HG02943 (cell line): Measurements from ENCODE around the gene GRK6.
A peak's percentile ranks its signal among the peaks of the same experiment; 100 is the strongest.

Experiments
- ATAC-seq: cut with Tn5 transposase; IDR thresholded peaks from one replicate; pipeline ENCODE4 v1.9.1; 2021; ENCODE audit warnings: mild to moderate bottlenecking, low read depth, moderate library complexity; ENCODE audit not compliant: unreplicated experiment

Gene GRK6

DNA sequence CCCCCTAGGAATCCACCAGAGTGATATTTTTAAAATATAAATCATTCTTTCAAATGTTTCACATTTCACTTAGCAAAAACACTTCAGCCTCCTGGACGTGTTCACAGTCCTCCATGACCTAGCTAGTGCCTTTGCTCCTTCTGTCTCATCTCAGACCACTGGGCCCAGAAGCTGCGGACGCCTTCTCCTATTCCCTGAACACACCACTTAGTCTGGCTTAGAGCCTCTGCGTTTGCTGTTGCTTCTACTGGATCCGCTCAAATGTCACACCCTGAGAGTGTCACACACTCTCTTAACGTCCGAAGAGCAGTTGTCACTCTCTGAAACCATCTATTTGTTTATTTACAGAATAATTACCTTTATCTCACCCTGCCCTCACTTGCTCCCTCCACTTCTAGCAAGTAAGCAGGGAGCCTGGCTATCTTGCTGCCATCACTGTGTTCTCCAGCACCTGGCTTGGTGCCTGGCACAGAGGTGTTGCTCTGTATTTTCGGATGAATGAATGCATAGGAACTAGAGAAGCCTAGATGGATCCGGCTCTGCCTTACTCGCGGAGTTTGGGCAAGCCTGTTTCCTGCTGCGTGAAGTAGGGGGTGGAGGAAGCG lies 1.2 kb upstream of the GRK6 start:
- ATAC-seq: no peak

DNA sequence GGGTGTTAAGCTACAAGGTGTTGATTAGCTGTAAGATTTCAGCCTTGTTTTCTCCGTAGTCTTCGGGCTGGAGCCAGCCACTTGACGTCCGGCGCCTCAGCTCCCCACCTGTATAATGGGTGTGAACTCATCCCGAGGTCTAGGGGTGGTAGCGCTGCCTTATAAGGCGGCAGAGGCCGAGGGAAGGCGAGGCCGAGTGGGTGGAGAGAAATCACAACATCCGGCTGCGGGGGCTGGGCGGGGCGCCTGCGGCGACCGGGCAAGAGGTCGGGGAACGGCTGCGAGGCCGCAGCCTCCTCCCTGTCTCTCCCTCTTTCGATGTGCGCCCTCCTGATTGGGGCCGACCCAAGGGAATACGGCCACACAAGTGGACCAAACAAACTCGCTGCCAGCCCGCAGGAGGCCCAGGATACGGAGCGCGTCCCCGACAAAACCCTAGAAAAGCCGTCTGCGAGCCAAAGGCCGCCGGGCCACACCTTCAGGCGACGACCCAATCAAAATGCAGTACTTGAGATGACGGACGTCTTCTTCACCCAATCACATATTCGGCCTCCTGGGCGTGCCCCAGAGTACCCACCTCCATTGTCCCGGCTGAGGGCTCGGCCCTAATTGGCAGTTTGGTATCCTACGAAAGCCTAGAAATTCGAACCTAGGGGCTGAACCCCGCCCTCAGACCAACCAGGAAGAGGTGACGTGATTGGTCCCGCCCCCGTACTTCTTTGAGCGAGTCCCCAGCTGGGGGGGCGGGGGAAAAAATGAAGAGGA lies 493 bp upstream of the GRK6 start:
- peak; percentile 77 for ATAC-seq

DNA sequence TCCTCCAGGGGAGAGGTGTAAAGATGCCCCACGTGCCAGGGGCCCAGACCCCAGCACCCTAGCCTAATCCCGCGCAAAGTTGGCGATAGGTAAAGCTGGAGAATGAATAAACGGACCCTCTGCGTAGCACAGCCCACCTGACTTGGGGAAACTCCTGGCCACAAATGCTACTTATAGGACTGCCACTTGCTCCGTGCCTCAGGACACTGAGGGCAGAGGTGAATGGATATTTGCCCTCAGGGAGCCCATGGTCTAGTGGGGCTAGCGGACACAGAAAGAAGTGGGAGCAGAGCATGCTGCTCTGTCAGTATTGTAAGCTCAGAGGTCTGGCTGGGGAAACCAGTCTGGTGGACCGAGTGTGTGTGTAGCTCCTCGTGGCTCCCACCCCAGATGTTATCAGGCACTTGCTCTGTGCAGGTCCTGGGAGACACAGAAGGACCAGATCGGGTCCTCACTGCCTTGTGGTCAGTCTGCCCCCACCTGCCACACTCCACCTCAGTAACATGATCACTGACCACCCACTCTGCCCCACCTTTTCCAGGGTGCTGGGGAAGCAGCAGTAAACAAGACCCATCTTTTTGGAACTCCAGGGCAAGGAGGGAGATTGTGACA lies 841 bp downstream of the GRK6 start:
- ATAC-seq: no peak

DNA sequence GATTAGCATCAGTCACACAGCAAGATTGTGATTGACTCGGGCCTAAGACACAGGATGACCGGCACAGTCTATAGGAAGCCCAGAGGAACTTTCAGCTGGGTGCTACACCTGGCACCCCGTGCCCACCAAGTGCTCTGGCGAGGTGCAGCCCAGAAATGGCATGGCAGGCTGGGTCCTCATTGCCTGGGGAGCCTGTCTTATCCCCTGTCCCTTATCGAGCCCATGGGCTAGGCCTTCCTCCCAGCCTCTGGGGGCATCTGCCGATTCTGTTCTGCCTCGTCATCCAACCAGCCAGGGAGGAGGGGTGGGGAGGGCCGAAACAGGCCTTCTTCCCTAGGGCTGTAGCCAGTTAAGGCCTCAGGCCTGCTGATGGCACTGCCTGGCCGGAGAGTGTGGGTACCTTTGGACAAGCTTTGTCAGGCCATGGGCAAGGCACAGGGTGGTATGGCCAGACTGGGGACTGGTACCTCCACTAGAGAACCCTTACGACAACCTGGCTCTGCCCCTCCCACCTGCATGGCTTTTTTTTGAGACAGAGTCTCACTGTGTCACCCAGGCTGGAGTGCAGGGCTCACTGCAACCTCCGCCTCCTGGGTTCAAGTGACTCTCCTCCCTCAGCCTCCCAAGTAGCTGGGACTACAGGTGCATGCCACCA lies 1.6 kb downstream of the GRK6 start:
- no peak for ATAC-seq

DNA sequence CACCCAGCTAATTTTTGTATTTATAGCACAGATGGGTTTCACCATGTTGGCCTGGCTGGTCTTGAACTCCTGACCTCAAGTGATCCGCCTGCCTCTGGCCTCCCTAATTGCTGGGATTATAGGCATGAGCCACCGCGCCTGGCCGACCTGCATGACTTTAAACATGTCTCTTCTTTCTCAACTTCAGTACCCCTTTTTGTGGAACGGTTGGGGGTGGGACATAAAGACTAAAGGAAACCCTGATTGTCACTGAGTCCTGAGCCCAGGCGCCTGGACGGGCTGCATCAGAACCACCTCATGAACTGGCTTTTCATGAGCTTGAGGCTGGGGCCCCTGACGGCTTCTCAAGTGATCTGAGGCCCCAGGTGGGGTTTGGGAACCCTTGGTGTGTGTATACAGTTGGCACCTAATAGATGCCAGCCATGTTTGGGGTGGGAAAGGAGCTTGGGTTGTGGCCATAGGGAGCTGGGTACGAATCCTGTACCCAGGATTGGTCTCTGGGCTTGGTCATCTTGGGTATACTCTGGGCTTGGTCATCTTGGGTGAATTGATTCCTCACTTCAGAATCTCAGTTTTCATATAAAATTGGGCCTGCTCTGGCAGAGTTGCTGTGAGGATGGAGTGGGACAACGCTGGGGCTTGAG lies 2.2 kb downstream of the GRK6 start:
- ATAC-seq: no peak

DNA sequence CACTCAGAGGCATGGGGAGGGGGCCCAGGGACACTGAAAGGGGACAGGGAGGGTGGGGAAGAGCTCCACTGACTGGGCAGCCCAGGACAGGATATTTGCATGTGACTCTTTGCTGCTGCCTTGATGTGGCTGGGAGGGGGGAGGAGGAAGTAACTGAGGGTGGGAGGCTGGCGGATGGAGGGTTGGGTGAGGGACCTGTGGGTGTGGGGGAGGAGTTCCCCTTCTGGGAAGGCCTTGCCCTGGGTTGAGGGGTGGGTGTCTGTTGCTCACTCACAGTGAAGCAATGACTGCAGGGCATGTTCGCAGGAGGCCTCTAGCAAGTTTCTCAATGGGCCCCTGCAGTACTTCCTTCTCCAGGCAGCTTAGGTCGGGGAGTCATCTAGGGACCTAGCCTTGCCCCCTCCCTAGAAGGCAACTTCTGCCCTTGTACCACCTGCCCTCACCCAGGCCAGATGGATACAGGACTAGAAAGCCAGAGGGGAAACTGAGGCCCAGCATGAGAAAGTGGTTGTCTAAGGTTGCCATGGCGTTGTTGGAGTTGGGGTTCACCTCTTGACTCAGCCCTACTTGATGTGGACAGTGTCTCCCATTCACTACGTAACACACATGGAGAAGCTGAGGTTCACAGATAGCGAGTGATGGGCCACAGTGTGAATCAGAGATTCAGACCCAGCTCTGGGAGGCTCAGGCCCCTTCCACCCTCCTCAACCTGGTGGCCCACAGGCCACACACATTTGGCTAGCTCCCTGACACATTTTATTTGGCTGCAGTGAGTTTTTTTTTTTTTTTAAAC lies 3.0 kb downstream of the GRK6 start:
- no peak for ATAC-seq

DNA sequence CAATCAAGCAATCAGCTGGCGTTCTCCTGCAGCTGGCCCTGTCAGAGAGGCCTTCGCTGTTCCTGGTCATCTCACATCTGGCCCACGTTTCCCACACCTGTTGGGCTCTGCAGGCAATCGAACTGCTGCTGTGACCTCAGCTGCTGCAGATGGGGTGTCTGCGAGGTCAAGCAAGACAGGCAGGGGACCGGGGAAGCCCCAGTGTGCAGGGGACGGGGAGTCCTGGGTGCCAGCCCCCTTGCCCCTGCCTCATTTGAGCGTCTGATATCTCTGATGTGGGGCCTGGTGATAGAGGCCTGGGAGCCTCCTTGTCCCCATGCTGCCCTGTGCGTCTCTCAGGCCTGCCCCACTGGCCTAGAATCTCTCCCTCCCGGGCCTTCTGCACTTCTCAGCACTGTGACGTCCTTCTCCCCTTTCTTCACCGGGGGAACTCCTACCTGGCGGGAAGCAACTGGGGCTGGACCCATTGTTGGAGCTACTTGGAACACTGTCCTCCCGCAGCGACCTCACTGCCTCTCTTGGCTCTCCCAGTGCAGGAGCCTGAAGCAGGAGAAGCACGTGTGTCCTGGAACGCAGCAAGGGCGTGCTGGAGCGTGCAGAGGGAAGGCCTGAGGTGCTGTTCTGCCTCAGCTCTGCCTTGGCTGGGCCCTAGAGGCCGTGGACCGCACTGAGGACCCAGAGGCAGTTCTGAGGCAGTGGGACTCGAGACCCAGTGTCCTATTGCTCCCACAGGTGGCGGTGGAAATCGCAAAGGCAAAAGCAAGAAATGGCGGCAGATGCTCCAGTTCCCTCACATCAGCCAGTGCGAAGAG lies 3.9 kb downstream of the GRK6 start:
- no peak for ATAC-seq

DNA sequence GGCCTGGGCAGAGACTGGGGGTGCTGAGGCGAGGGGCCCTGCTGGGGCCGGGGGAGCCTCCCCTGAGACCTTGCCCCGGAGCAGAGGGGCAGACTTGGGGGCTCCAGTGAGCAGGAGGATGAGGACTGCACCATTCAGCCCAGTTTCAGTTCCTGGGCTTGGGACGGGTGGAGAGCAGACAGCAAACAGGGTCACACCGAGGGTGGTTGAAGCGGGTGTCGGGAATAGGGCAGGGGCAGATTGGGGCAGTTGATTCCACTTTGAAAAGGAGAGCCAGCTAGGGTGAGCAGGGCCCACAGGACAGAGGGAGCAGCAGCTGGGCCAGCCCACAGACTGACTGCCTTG lies 4.5 kb downstream of the GRK6 start:
- peak; percentile 0 for ATAC-seq

DNA sequence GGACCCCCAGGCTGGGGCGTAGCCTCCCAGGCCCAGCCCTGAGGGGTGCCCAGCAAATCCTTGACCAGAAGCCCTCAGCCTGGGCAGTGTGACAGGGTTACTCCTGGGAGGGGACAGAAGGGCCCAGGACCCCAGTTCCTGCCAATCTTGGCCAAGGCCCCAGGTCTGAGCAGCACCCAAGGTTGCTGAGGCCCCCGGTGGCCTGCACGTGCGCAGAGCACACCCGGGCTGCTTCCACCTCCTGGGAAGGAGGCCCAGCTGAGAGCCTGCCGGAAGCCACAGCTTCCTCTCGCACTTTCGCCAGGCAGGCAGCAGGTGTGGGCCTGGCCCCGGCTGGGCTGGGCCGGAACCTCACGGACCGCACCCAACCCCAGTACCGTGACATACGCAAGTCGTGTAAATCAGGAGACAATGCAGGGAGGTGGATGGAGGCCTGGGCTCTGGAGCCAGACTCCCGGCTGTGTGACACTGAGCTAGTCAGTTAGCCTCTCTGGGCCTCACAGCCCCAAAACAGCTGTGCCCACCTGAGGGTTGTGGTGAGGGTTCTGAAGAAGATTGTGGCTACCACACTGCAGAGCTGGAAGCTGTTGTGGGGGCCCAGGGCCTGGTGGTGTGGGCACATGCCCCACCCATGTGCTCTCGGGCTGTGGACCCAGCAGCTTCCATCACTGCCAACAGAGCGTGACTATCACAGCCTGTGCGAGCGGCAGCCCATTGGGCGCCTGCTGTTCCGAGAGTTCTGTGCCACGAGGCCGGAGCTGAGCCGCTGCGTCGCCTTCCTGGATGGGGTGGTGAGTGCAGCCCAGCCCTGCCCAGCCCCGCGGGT lies 5.1 kb downstream of the GRK6 start:
- peak; percentile 46 for ATAC-seq

DNA sequence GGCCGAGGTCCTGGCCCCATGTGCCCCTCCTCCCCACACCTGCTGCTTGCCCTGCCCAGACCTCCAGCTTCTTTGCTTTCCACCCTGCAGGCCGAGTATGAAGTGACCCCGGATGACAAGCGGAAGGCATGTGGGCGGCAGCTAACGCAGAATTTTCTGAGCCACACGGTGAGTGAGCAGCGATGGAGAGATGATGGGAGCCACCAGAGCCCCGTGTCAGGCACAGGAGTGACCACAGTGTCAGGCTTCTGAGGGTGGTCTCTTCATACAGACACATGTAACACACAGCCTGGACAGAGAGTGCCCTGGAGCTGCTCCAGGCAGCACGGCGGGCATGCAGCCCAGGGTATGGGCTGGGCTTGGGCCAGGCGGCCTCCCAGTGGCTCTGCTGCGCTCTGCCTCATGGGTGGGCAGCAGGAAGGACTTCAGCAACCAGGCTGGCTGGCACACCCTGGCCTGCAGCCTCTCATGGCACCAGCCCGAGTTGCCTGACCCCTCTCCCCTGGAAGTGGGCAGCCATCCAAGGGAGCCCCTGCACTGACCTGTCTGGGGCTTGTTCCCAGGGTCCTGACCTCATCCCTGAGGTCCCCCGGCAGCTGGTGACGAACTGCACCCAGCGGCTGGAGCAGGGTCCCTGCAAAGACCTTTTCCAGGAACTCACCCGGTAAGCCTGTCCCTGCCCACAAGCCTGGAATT lies 5.8 kb downstream of the GRK6 start:
- ATAC-seq: no peak

DNA sequence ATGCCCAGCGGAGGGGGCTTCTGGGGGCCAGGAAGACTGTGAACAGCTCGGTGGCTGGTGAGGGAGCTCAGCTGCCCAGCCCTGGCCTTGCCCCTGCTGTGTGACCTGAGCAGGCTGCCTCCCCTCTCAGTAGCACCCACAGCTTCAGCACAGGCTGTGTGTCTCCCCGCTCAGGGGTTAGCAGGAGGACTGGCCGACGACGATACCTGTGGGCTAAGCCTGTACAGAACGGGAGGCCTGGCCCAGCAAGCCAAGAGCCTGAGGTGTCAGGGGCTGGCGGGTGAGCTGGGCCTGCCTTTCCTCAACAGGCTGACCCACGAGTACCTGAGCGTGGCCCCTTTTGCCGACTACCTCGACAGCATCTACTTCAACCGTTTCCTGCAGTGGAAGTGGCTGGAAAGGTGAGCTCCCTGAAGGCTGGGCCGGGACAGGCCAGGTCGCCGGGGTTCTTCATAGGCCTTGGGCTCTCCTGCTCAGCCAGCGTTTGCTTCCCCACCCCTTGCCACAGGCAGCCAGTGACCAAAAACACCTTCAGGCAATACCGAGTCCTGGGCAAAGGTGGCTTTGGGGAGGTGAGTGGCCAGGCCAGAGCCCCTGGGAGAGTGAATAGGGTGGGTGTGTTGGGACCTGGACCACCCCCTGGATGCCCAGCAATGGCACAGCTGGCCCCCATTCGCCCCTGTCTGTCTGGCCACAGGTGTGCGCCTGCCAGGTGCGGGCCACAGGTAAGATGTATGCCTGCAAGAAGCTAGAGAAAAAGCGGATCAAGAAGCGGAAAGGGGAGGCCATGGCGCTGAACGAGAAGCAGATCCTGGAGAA lies 6.6 kb downstream of the GRK6 start:
- no peak for ATAC-seq

DNA sequence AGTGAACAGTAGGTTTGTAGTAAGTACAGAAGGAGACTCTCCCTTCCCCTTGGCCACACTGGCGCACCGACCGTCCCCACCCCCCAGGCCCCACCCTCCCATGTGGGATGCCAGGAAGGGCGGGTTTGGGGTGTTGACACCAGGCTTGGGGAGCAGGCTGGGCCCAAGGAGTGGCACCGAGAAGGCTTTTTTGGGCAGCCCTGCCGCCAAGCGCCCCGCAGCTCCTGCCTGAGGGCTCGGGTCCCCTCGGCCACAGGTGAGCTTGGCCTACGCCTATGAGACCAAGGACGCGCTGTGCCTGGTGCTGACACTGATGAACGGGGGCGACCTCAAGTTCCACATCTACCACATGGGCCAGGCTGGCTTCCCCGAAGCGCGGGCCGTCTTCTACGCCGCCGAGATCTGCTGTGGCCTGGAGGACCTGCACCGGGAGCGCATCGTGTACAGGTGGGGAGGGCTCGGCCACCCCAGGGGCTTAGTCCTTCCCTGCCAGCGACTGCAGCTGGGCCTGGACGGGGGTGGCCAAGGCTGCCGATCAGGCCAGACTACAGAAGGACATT lies 7.3 kb downstream of the GRK6 start:
- ATAC-seq: no peak

DNA sequence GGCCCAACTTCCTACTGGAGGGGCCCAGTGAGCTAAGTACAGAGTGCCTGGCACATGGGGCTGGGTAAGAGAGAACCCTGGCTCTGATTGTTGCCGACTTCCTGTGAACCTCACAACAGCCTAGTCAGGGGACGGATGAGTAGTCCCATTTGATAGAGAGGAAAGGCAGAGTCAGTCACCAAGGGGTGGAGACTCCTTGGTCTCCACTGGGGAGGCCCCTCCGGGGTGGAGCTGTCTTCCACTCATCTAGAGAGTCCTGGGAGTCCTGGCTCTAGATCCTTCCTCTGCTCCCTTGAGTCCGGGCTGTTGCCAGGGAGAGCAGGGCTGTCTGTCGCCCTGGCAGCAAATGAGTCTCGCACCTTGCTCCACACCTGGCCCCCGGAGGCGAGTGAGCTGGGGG lies 8.0 kb downstream of the GRK6 start:
- no peak for ATAC-seq

DNA sequence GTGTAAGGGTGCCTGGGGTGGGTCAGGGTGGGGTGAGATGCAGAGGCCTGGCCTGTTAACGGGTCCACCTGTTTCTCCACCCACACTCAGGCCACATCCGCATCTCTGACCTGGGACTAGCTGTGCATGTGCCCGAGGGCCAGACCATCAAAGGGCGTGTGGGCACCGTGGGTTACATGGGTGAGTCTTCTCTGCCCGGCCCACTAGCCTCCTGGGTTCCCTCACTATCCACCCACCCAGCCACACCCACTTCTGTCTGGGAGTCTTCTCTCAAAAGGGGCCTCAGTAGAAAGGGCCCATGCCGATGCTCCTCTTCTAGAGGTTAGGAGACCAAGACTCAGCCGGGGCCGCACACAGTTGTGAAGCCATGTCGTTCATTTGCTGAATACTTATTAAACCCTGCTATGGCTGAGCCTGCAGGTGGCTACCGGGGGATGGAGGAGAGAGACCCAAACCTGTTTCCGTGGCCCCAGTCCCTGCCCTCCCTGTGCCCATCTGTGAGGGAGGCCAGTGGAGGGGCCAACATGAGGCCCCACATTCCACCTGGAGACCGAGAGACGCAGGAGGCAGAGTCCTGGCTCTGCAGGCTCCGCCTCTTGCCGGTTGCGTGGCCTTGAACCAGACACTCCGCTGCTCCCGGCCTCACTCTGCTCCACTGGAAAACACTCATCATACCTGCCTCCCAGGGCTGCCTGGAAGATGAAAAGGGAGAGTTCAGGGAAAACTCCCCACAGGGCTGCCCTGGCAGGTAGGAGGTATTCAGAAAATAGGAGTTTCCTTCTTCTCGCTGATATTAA lies 8.7 kb downstream of the GRK6 start:
- no peak for ATAC-seq

DNA sequence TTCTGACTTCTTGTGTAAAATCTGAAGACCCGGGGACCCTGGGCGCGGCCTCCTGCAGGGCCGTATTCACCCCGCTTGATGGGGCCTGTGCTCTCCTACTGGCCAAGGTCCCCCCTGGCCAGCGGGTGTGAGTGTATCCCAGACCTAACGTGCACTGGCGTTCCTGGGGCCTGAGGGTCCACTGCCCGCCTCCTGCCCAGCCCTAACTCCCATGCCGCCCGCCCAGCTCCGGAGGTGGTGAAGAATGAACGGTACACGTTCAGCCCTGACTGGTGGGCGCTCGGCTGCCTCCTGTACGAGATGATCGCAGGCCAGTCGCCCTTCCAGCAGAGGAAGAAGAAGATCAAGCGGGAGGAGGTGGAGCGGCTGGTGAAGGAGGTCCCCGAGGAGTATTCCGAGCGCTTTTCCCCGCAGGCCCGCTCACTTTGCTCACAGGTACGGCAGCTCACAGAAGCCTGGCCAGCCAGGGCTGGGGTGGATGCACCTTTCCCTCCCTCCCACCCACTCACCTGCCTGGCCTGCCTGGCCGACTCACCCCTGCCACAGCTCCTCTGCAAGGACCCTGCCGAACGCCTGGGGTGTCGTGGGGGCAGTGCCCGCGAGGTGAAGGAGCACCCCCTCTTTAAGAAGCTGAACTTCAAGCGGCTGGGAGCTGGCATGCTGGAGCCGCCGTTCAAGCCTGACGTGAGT lies 9.5 kb downstream of the GRK6 start:
- ATAC-seq: no peak

DNA sequence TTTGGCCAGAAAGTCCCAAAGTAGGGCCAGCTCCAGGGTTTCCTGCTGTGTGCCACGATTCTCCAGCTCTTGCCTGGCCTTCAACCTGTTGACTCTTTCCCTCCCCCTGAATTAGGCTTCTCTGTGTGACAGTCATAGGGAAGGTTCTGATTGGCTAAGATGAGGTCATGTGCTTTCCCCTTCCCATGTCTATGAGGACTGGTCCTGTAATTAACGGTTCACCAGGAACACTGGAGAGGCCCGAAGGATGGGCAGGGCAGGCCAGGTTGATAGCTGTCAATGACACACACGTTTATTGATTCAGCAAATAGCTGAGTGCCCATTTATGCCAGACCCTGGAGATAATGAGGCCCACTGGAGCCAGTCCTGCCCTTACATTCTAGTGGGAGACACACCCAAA lies 11.1 kb downstream of the GRK6 start:
- ATAC-seq: no peak
